ENCODE measurements around the gene AHDC1.

- TF ChIP-seq POLR2AphosphoS5 (IDR thresholded peaks at IDR 0.05), result no peak
- no peak for TF ChIP-seq POLR2A (IDR thresholded peaks at IDR 0.05; ENCODE audit: low read depth)
- TF ChIP-seq, protein P1, sequence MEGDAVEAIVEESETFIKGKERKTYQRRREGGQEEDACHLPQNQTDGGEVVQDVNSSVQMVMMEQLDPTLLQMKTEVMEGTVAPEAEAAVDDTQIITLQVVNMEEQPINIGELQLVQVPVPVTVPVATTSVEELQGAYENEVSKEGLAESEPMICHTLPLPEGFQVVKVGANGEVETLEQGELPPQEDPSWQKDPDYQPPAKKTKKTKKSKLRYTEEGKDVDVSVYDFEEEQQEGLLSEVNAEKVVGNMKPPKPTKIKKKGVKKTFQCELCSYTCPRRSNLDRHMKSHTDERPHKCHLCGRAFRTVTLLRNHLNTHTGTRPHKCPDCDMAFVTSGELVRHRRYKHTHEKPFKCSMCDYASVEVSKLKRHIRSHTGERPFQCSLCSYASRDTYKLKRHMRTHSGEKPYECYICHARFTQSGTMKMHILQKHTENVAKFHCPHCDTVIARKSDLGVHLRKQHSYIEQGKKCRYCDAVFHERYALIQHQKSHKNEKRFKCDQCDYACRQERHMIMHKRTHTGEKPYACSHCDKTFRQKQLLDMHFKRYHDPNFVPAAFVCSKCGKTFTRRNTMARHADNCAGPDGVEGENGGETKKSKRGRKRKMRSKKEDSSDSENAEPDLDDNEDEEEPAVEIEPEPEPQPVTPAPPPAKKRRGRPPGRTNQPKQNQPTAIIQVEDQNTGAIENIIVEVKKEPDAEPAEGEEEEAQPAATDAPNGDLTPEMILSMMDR (IDR thresholded peaks at IDR 0.05), result no peak
- TF ChIP-seq EP300 (IDR thresholded peaks at IDR 0.05), result no peak
These were observed 53.3 kb downstream of the AHDC1 start for GRCh38 chr1:27550510-27551169.

Measured in esophagus muscularis mucosa (tissue), 4 donors.